ENCODE data around the gene RORC.

DNA sequence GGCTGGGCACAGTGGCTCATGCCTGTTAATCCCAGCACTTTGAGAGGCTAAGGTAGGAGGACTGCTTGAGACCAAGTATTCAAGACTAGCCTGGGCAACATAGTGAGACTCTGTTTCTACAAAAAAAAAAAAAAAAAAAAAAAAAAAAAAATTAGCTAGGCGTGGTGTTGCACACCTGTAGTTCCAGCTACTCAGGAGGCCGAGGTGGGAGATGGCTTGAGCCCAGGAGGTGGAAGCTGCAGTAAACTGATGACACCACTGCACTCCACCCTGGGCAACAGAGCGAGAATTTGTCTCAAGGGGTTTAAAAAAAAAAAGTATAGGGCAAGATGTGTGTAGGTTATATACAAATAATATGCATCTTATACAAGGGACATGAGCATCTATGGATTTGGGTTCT is 43.9 kb downstream of the RORC start:
- TF ChIP-seq, protein P1, sequence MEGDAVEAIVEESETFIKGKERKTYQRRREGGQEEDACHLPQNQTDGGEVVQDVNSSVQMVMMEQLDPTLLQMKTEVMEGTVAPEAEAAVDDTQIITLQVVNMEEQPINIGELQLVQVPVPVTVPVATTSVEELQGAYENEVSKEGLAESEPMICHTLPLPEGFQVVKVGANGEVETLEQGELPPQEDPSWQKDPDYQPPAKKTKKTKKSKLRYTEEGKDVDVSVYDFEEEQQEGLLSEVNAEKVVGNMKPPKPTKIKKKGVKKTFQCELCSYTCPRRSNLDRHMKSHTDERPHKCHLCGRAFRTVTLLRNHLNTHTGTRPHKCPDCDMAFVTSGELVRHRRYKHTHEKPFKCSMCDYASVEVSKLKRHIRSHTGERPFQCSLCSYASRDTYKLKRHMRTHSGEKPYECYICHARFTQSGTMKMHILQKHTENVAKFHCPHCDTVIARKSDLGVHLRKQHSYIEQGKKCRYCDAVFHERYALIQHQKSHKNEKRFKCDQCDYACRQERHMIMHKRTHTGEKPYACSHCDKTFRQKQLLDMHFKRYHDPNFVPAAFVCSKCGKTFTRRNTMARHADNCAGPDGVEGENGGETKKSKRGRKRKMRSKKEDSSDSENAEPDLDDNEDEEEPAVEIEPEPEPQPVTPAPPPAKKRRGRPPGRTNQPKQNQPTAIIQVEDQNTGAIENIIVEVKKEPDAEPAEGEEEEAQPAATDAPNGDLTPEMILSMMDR (IDR thresholded peaks at IDR 0.05; ENCODE audit: low read length): no peak
- no peak for TF ChIP-seq EZH2 (IDR thresholded peaks at IDR 0.05; ENCODE audit: borderline replicate concordance, low read length)
